ENCODE data around the gene COL8A2. TPM values are rescaled to one million over a fixed set of nuclear protein-coding genes. Genes with fewer than 3 reads are reported as not detected.
A peak's percentile ranks its signal among the peaks of the same experiment; 100 is the strongest.

The COL8A2 gene
- total RNA-seq, 1 experiment from 2014 or later = 1.2 TPM

DNA sequence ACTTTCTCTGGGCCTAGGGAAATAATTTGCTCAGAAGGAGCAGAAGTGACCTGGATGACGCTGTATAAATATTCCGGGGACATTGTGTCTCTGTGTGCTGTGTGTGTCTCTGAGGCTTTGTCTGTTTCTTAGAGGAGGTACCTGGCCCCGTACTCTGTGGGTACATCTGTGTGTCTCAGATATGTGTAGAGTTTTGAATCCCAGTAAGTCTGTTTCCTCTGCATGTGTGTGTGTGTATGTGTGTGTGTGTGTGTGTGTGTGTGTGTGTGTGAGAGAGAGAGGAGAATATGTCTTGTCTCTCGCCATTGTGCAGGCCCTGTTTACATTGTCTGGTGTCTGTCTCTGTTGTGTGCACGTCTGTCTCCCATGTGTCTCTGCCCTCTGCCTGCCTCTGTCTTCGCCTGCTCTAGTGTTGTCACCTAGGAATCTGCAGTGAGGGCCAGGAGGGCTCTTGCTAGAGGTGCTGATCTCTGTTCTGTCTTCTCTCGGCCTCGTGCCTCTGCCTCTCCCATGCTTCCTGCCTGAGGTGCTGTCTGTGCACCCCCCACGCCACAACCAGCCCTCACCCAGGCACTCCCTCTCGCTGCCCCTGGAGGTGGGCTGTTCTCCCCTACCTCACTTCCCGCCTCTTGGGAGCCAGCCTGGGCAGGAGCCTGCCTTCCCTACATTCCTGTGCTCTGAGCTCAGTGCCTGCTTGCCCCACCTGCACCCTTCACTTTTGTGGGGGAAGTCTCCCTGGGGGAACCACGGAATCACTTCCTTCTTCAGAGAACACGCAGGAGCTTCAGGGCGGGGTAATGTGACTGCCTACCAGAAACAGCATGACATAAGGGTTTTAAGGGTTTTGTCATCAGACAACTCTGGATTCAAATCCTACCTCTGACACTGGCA, 36.9 kb upstream of the COL8A2 start:
- intact Hi-C loops (cut with micrococcal nuclease; ENCODE audit: unreplicated experiment) = no loop called here
- Histone ChIP-seq H3K36me3 (ENCODE audit: control insufficient read depth, insufficient read depth, low read length) (peaks cover 2% of the 10 kb centered on the region; the same call in 1 of the 2 replicates), H3K9me3 (ENCODE audit: control insufficient read depth, insufficient read depth, low read depth, low read length) (no peaks in the 10 kb centered on the region), H3K4me1 (ENCODE audit: control insufficient read depth, insufficient read depth, low read length) (peaks cover 48% of the 10 kb centered on the region), H3K4me3 (ENCODE audit: low read depth in 2 of 2, low read length in 2 of 2) (peak overlapping the region in 1 of 2 experiments; percentile 48; a peak in 2 of 4 replicates), H3K27ac (ENCODE audit: low read length) (peak overlapping the region; percentile 81), H3K27me3 (ENCODE audit: control insufficient read depth, insufficient read depth, low read length) (no peaks in the 10 kb centered on the region)
- in situ Hi-C loops (cut with HindIII; ENCODE audit: low pct_unique_long_range_greater_than_20kb, low sequenced_read_pairs) = no loop called here
- TF ChIP-seq SIN3A (IDR thresholded peaks at IDR 0.05; ENCODE audit: borderline replicate concordance, insufficient read depth, low read depth, low read length) (no peak), POLR2AphosphoS5 (IDR thresholded peaks at IDR 0.05; ENCODE audit: low read depth, low read length) (no peak), TCF7L2 (IDR thresholded peaks at IDR 0.05; ENCODE audit: low read depth, low read length) (no peak)
- TF ChIP-seq, protein P1, sequence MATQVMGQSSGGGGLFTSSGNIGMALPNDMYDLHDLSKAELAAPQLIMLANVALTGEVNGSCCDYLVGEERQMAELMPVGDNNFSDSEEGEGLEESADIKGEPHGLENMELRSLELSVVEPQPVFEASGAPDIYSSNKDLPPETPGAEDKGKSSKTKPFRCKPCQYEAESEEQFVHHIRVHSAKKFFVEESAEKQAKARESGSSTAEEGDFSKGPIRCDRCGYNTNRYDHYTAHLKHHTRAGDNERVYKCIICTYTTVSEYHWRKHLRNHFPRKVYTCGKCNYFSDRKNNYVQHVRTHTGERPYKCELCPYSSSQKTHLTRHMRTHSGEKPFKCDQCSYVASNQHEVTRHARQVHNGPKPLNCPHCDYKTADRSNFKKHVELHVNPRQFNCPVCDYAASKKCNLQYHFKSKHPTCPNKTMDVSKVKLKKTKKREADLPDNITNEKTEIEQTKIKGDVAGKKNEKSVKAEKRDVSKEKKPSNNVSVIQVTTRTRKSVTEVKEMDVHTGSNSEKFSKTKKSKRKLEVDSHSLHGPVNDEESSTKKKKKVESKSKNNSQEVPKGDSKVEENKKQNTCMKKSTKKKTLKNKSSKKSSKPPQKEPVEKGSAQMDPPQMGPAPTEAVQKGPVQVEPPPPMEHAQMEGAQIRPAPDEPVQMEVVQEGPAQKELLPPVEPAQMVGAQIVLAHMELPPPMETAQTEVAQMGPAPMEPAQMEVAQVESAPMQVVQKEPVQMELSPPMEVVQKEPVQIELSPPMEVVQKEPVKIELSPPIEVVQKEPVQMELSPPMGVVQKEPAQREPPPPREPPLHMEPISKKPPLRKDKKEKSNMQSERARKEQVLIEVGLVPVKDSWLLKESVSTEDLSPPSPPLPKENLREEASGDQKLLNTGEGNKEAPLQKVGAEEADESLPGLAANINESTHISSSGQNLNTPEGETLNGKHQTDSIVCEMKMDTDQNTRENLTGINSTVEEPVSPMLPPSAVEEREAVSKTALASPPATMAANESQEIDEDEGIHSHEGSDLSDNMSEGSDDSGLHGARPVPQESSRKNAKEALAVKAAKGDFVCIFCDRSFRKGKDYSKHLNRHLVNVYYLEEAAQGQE (IDR thresholded peaks at IDR 0.05; ENCODE audit: insufficient read depth in 1 of 2, low read depth in 2 of 2, low read length in 1 of 2) = no peak
- TF ChIP-seq, protein P2, sequence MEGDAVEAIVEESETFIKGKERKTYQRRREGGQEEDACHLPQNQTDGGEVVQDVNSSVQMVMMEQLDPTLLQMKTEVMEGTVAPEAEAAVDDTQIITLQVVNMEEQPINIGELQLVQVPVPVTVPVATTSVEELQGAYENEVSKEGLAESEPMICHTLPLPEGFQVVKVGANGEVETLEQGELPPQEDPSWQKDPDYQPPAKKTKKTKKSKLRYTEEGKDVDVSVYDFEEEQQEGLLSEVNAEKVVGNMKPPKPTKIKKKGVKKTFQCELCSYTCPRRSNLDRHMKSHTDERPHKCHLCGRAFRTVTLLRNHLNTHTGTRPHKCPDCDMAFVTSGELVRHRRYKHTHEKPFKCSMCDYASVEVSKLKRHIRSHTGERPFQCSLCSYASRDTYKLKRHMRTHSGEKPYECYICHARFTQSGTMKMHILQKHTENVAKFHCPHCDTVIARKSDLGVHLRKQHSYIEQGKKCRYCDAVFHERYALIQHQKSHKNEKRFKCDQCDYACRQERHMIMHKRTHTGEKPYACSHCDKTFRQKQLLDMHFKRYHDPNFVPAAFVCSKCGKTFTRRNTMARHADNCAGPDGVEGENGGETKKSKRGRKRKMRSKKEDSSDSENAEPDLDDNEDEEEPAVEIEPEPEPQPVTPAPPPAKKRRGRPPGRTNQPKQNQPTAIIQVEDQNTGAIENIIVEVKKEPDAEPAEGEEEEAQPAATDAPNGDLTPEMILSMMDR (IDR thresholded peaks at IDR 0.05) = no peak
- CTCF ChIA-PET = interaction anchor here (0.7 to 1.1 kb wide), 2 partner anchors 13 to 62 kb away, joined by 3 to 6 read pairs; partner anchors contain the start of genes THRAP3 and TRAPPC3
- BruUV-seq (replicated peaks) = TSS peak; percentile 2
- ATAC-seq = no peak; the same call in 1 of the 2 replicates
- DNase-seq (ENCODE audit: low read depth, low spot score) = no peak
- POLR2A ChIA-PET = interaction anchor here (0.5 kb wide), 1 partner anchor 12 kb away, joined by 3 read pairs; the partner anchor contains the start of gene TRAPPC3

DNA sequence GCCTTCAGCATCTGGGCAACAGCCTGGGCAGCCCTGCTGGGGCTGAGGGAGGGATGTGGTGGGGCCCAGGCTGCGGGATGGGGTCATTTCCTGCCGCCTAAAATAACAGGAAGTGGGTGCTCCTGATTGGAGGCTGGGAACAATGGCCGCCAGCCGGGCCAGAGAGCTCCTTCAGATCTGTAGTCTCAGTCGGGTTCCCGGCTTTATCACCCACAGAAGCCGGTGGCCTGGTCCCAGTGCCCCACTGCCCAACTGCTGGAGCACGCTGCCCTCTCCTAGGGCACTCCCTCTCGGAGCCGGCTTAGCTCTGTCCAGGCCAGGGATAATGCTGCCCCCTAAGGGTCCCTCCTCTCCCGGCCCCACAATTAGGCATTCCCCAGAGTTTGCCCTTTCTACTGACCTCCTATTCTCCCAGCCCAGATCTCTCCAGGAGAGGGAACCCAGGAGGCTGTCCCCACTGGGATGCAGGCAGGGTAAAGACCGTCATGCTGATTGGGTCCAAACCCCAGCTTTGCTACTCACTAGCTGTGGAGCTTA, 36.0 kb upstream of the COL8A2 start:
- DNase-seq (ENCODE audit: low read depth, low spot score) (no peak), ATAC-seq (peak; percentile 63)
- CTCF ChIA-PET = interaction anchor here (0.6 to 1.1 kb wide), 6 partner anchors 8 to 125 kb away, joined by 3 to 4 read pairs (median 4); partner anchors contain the start of genes THRAP3 and TRAPPC3
- intact Hi-C loops (cut with micrococcal nuclease; ENCODE audit: unreplicated experiment) = no loop called here
- TF ChIP-seq SIN3A (IDR thresholded peaks at IDR 0.05; ENCODE audit: borderline replicate concordance, insufficient read depth, low read depth, low read length) (no peak), POLR2AphosphoS5 (IDR thresholded peaks at IDR 0.05; ENCODE audit: low read depth, low read length) (peak; percentile 37; the same call in 1 of the 2 replicates)
- H3K27ac ChIP-seq (ENCODE audit: low read length) = peak overlapping the region; percentile 81
- POLR2A ChIA-PET = interaction anchor here (0.5 to 0.6 kb wide), 2 partner anchors 12 to 34 kb away, joined by 3 to 7 read pairs; partner anchors contain the start of gene TRAPPC3
- peaks cover 48% of the 10 kb centered on the region for H3K4me1 ChIP-seq (ENCODE audit: control insufficient read depth, insufficient read depth, low read length)
- peaks cover 2% of the 10 kb centered on the region for H3K36me3 ChIP-seq (ENCODE audit: control insufficient read depth, insufficient read depth, low read length)
- in situ Hi-C loops (cut with HindIII; ENCODE audit: low pct_unique_long_range_greater_than_20kb, low sequenced_read_pairs) = no loop called here
- no peaks in the 10 kb centered on the region for H3K9me3 ChIP-seq (ENCODE audit: control insufficient read depth, insufficient read depth, low read depth, low read length)
- no peaks in the 10 kb centered on the region for H3K27me3 ChIP-seq (ENCODE audit: control insufficient read depth, insufficient read depth, low read length)
- H3K4me3 ChIP-seq (ENCODE audit: low read depth in 2 of 2, low read length in 2 of 2) = peak overlapping the region; percentile 24 to 48
- BruUV-seq (replicated peaks) = no TSS peak

Measured in Panc1 (cell line).